Large intestine (tissue), 3 donors: ENCODE measurements around the gene AGL. TPM values are rescaled to one million over a fixed set of nuclear protein-coding genes. Genes with fewer than 3 reads are reported as not detected.
"Not testable (repeated sequence)": the region's sequence is repeated elsewhere in the genome, so short reads cannot be mapped to it uniquely, and the experiment has no call there.

Experiments used
- DNase-seq, 2 donors: peaks; one replicate each; pipeline versions ENCODE4 v3.0.0 to v3.0.0-alpha.2; 2013
- H3K27ac ChIP-seq: one replicate; pipeline ENCODE4 v1.5.1; 2013; ENCODE audit warnings: low read length
- H3K27me3 ChIP-seq: 2 replicates; pipeline ENCODE4 v1.6.1; 2013; ENCODE audit warnings: low read length; ENCODE audit not compliant: control insufficient read depth, insufficient read depth
- H3K36me3 ChIP-seq: 2 replicates; pipeline ENCODE4 v1.6.1; 2013; ENCODE audit warnings: low read length; ENCODE audit not compliant: control insufficient read depth, insufficient read depth
- H3K4me1 ChIP-seq: one replicate; pipeline ENCODE4 v1.6.1; 2013; ENCODE audit warnings: low read length; ENCODE audit not compliant: control insufficient read depth, insufficient read depth
- H3K4me3 ChIP-seq: one replicate; pipeline ENCODE4 v1.5.1; 2013; ENCODE audit warnings: low read length
- H3K9me3 ChIP-seq: one replicate; pipeline ENCODE4 v1.6.1; 2013; ENCODE audit warnings: mild to moderate bottlenecking, low read depth, low read length, moderate library complexity; ENCODE audit not compliant: control insufficient read depth
- WGBS: methylation state at CpG from one replicate; pipeline ENCODE4 v1.1.5; 2013; ENCODE audit warnings: low lambda C conversion rate; ENCODE audit not compliant: insufficient coverage; 5-methylcytosine and 5-hydroxymethylcytosine counted together
- polyA plus RNA-seq: library from polyadenylated mRNA; unstranded; fragments of 120-200 nt; gene quantifications from one replicate; pipeline ENCODE4 v1.2.1, GENCODE V29; 2013

The AGL gene
- polyA plus RNA-seq, 1 donor, result 18.4 TPM

DNA sequence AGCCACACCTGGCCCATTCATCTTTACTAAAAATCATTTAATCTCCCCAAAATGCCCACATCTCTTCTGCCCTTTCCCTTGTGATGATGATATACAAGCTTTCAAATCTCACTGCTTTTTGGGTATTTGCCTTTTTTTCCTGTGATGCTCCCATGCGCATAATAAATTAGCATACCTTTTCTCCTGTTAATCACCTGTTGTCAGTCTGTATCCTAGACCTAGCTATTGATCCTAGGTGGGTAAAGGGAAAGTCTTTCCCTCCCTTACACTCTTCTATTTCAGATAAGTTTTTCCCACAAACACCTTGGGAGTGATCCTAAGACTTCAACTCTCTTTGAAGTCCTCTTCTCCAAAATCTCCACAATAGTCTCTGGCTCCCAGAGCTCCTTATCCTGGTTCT lies 107.7 kb downstream of the AGL start:
- no peaks in the 10 kb centered on the region for H3K9me3 ChIP-seq
- WGBS, result 100% methylated on average over 1 of the region's 1 CpG
- no peaks in the 10 kb centered on the region for H3K4me1 ChIP-seq
- no peaks in the 10 kb centered on the region for H3K27me3 ChIP-seq
- no peak for DNase-seq
- H3K27ac ChIP-seq, result no peak overlapping the region
- no peak overlapping the region for H3K4me3 ChIP-seq
- no peaks in the 10 kb centered on the region for H3K36me3 ChIP-seq

DNA sequence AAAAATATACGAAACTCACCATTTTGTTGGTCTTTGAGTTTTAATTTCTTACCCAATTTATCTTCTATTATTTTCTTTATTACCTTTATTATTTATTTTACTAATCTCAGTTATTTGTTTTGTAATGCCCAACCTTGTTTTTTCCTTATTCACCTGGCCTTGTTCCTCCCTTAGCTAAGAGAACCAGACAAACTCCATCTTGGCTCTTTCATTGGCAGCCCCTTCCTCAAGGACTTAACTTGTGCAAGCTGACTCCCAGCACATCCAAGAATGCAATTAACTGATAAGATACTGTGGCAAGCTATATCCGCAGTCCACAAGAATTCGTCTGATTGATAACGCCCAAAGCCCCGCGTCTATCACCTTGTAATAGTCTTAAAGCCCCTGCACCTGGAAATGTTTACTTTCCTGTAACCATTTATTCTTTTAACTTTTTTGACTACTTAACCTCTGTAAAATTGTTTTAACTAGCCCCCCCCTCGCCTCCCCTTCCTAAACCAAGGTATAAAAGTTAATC lies 109.1 kb downstream of the AGL start:
- 28% methylated on average over 2 of the region's 7 CpGs for WGBS
- H3K4me1 ChIP-seq, H3K4me3 ChIP-seq: not testable (repeated sequence)

DNA sequence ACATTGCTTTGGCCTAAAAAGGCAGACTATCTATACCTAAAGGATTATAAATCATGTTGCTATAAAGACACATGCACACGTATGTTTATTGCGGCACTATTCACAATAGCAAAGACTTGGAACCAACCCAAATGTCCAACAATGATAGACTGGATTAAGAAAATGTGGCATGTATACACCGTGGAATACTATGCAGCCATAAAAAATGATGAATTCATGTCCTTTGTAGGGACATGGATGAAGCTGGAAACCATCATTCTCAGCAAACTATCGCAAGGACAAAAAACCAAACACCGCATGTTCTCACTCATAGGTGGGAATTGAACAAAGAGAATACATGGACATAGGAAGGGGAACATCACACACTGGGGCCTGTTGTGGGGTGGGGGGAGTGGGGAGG lies 110.1 kb downstream of the AGL start:
- WGBS, result no CpG with 5 or more reads among the region's 5 CpGs
- not testable (repeated sequence) for H3K4me3 ChIP-seq, H3K4me1 ChIP-seq, H3K36me3 ChIP-seq, H3K27ac ChIP-seq, H3K9me3 ChIP-seq, H3K27me3 ChIP-seq, DNase-seq

More for the DNA sequence above, 109.1 kb downstream of the AGL start:
- not testable (repeated sequence) for H3K9me3 ChIP-seq, H3K27me3 ChIP-seq, H3K27ac ChIP-seq, DNase-seq, H3K36me3 ChIP-seq

DNA sequence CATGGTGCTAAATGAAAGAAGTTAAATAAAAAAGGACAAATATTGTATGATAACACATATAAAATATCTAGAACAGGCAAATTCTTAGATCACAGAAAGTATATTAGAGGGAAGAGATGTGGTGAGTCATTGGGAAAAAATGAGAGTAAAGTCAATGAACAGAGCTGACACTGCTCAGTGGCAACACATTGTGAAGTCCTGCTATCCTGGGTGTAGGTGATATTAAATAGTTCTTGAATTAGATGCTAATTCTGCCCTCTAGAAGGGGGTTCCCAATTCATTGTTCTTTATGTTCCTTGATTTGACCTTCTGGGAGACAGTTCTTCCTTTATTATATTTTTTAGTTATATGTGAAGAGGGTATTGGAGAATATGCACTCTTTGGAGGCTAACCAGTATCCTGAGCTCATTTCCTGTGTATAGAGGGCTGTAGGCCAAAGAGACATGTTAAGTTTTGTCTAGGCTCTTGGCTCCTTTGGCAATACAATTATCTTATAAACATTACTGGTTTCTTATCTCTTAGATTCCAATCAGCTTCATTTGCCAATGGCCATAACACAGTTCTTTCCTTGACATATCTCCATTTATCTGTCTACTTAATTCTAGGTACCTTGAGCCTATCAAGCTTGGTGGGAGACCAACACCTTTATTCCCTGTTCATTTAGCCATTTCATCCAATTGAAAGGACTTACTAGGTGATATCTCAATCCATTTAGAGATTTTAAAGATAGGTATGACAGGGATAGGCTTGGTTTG lies 113.1 kb downstream of the AGL start:
- no peaks in the 10 kb centered on the region for H3K9me3 ChIP-seq
- DNase-seq, result no peak
- H3K27ac ChIP-seq, result no peak overlapping the region
- H3K4me3 ChIP-seq, result no peak overlapping the region
- no peaks in the 10 kb centered on the region for H3K36me3 ChIP-seq
- H3K4me1 ChIP-seq, result no peaks in the 10 kb centered on the region
- H3K27me3 ChIP-seq, result no peaks in the 10 kb centered on the region

DNA sequence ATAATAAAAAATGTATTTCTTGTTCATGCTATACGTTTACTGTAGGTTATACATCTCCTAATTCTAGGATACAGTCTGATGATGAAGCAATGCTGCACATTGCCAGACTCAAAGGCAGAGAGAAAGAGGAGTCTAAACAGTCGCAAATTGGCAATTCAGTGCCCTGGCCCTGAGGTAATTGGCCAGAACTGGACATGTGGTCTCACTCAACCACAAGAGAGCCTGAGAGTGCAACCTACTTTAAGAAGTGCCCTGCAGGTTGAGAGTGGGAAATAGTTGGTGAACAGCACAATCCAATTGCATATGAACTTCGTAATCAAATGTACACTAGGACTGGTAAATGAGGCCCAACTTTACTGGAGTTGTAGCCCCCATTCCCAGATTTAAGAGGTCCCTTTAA lies 114.6 kb downstream of the AGL start:
- no CpG with 5 or more reads among the region's 3 CpGs for WGBS
- no peak for DNase-seq
- no peaks in the 10 kb centered on the region for H3K36me3 ChIP-seq
- no peak overlapping the region for H3K4me3 ChIP-seq
- no peaks in the 10 kb centered on the region for H3K9me3 ChIP-seq
- peaks cover 3% of the 10 kb centered on the region for H3K4me1 ChIP-seq
- no peaks in the 10 kb centered on the region for H3K27me3 ChIP-seq
- H3K27ac ChIP-seq, result no peak overlapping the region

DNA sequence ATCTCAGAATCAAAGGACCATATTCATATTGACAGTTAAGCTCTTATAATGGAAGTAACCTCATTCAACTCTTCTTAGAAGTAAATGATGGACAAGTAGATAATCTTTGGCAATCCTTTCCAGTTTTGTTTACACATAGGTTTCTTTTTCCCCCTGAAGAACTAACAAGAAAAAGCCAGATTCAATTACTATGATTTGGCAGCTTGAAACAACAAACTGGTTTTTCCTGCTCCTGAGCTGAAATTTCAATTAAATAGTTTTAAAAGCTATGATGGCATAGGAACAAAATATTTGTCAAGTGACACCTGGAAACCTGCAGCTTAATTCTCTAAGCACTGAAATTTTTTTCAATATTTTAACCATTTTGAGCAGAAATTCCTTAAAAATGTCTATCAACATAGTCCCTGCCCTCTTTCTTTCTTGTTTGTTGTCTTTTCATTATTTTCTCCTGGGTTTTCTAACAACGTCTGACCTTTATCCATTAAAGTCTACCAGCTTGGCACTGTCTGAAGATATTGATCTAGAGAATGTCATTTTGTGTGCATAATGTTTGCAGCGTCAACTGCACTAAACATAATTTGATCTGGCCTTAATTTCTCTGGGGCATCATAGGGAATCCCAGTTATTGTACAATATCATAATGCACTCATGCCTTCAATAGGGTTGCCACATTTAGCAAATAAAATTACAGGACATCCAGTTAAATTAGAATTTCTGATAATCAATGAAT lies 115.7 kb downstream of the AGL start:
- DNase-seq, result no peak
- Histone ChIP-seq H3K27ac (no peak overlapping the region), H3K4me3 (no peak overlapping the region), H3K27me3 (no peaks in the 10 kb centered on the region), H3K4me1 (peaks cover 3% of the 10 kb centered on the region), H3K9me3 (no peaks in the 10 kb centered on the region), H3K36me3 (no peaks in the 10 kb centered on the region)
- no CpG with 5 or more reads among the region's 2 CpGs for WGBS

DNA sequence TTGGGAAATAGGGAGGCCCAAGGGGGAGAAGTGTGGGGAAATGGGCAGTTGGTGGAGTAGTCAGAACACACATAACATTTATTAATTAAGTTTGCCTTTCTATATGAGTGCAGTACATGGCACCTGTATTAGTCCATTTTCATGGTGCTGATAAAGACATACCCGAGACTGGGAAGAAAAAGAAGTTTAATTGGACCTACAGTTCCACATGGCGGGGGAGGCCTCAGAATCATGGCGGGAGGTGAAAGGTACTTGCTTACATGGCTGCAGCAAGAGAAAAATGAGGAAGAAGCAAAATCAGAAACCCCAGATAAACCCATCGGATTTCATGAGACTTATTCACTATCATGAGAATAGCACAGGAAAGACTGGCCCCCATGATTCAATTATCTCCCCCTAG lies 118.1 kb downstream of the AGL start:
- Histone ChIP-seq H3K4me3 (no peak overlapping the region), H3K36me3 (no peaks in the 10 kb centered on the region), H3K9me3 (no peaks in the 10 kb centered on the region), H3K27me3 (no peaks in the 10 kb centered on the region), H3K27ac (no peak overlapping the region), H3K4me1 (peaks cover 3% of the 10 kb centered on the region)
- no CpG with 5 or more reads among the region's 4 CpGs for WGBS
- DNase-seq, result no peak

DNA sequence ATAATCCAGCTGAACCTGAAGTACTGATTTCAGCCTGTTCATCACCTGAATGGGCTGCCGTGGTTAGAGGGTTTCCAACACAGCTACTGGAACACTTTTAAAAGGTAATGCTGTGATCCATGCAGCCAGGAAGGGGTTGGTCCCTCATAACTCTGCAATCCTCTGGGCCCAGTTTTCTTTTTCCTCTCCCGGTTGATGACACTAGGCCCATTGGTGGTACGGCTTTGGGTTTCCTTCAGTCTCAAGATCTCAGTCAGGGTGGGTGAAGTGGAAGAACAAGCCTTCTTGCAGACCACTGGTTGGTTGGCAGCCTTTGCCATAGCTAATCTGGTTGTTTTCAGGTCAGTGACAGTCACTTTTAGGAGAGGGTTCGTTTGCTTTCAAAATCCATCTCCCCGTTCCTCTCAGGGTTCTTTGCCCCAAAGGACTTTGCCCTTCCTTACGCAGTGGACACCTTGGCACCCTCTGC lies 119.1 kb downstream of the AGL start:
- H3K4me1 ChIP-seq, result peaks cover 6% of the 10 kb centered on the region
- DNase-seq, result peak; percentile 66 to 91
- peak overlapping the region; percentile 92 for H3K27ac ChIP-seq
- no peaks in the 10 kb centered on the region for H3K27me3 ChIP-seq
- WGBS, result no CpG with 5 or more reads among the region's 6 CpGs
- H3K4me3 ChIP-seq, result peak overlapping the region; percentile 69
- H3K9me3 ChIP-seq, result no peaks in the 10 kb centered on the region
- H3K36me3 ChIP-seq, result no peaks in the 10 kb centered on the region

DNA sequence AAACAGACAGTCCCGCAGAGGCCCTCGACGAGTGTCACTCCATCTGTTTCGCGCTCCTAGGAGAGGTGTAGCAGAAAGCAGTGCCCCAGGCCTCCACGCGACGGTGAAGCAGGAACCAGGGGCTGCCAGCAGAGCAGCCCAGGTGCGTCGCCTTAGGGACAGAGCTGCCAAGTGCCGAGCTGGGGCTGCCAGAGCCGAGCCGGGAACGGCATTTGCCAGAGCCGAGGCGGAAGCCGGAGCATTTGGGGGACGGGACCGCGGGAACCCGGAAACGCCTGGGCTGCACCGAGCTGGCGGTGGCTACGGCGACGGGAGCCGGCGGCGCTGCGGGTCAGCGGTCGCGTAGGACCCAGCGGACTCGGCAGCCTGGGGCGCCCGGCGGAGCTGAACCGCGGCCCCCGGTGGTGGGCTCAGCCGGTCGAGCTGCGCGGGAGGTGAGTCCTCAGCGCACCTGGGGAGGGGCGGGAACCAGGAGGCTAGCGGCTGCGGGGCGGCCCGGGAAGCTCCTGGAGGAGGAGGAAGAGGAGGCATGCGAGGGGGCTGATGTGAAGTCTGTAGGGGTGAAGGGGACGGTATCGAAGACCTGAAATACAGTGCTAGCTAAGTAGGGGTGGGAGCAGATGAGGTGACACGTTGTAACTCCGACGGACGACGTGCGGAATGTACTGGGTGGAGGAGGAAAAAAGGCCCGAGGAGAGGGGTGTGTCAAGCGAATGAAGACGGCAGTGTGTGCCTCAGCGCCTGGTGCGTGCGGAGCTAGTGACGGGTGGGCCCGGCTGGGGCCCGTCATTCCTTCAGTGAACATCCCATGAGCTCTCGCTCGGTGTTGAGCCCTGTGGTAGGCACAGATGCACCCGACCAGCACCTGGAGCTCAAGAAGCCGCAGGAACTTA lies 119.8 kb downstream of the AGL start, which contains the start of gene SLC35A3:
Gene SLC35A3 (plus strand): TSS at position 268 of the 893 bp plus-strand sequence. CDS start 23,559 bp downstream, outside the sequence.
- WGBS, result no CpG with 5 or more reads among the region's 74 CpGs
- Histone ChIP-seq H3K36me3 (no peaks in the 10 kb centered on the region), H3K9me3 (no peaks in the 10 kb centered on the region), H3K4me3 (peak within 1 kb of the TSS; percentile 69), H3K27me3 (no peaks in the 10 kb centered on the region), H3K4me1 (peaks cover 10% of the 10 kb centered on the region), H3K27ac (peak within 1 kb of the TSS; percentile 92)
- DNase-seq, result peak; percentile 79 to 91

DNA sequence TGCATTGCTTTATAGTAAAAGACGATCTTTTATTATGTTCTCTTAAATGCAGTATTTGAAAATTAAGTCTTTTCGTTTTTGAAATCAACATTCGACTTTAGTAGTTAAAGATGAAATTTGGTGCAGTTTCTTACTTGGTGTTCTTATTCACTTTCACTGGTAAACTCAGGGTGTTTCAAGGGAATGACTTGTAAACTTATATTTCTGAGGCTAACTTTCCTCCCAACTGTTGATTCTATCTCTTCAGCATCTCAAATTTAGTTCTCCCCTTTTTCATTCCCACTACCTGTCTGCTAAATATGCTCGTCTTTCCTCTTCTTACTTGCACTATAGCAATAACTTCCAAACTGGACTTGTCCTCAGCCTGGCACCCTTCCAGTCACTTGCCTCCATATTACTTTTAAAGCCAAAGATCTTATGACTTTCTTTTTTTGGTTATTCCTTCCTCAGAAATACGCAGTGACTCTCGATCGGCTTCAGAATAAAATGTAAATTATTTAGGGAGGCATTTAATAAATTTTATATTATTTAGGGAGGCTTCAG lies 120.6 kb downstream of the AGL start:
- Histone ChIP-seq H3K36me3 (peaks cover under 1% of the 10 kb centered on the region), H3K9me3 (no peaks in the 10 kb centered on the region), H3K4me1 (peaks cover 12% of the 10 kb centered on the region), H3K27ac (peak overlapping the region; percentile 92), H3K27me3 (no peaks in the 10 kb centered on the region), H3K4me3 (peak overlapping the region; percentile 69)
- no peak for DNase-seq
- WGBS, result 54% methylated on average over 7 of the region's 7 CpGs
